Liver (tissue), 9 donors: ENCODE data around the gene STT3B. TPM values are rescaled to one million over a fixed set of nuclear protein-coding genes. Genes with fewer than 3 reads are reported as not detected.
A peak's percentile ranks its signal among the peaks of the same experiment; 100 is the strongest.

Source experiments
- DNase-seq: peaks from one replicate; pipeline ENCODE4 v3.0.0-alpha.2; 2017; ENCODE audit warnings: low spot score
- H3K27ac ChIP-seq, 2 donors: one replicate each; pipeline ENCODE4 v1.7.0; 2013; ENCODE audit warnings: inconsistent platforms in 2 of 2, low read length in 2 of 2, control low read depth in 1 of 2, low read depth in 1 of 2, mild to moderate bottlenecking in 1 of 2
- H3K27me3 ChIP-seq, 4 donors: one replicate each; pipeline versions ENCODE4 v1.6.1 to v1.7.0; 2013; ENCODE audit warnings: low read length in 3 of 4, inconsistent platforms in 1 of 4, mild to moderate bottlenecking in 1 of 4, moderate library complexity in 1 of 4; ENCODE audit not compliant: control insufficient read depth in 4 of 4, insufficient read depth in 4 of 4
- H3K36me3 ChIP-seq, 4 donors: one replicate each; pipeline versions ENCODE4 v1.6.1 to v1.7.0; 2013; ENCODE audit warnings: low read length in 3 of 4, mild to moderate bottlenecking in 3 of 4, low read depth in 1 of 4, moderate library complexity in 1 of 4; ENCODE audit not compliant: control insufficient read depth in 4 of 4, insufficient read depth in 3 of 4
- H3K4me1 ChIP-seq, 4 donors: one replicate each; pipeline versions ENCODE4 v1.6.1 to v1.7.0; 2013; ENCODE audit warnings: low read length in 3 of 4, mild to moderate bottlenecking in 3 of 4, moderate library complexity in 1 of 4; ENCODE audit not compliant: control insufficient read depth in 4 of 4, insufficient read depth in 4 of 4
- H3K4me3 ChIP-seq, 3 donors: one replicate each; pipeline versions ENCODE4 v1.6.1 to v1.7.0; 2013; ENCODE audit warnings: low read length in 3 of 3, control low read depth in 1 of 3, low read depth in 1 of 3, mild to moderate bottlenecking in 1 of 3
- H3K9ac ChIP-seq, 2 donors: one replicate each; pipeline ENCODE4 v1.7.0; 2013; ENCODE audit warnings: low read length in 2 of 2, mild to moderate bottlenecking in 2 of 2, moderate library complexity in 2 of 2, control low read depth in 1 of 2, low read depth in 1 of 2
- H3K9me3 ChIP-seq, 4 donors: one replicate each; pipeline versions ENCODE4 v1.6.1 to v1.7.0; 2013; ENCODE audit warnings: low read length in 3 of 4; ENCODE audit not compliant: control insufficient read depth in 4 of 4
- ATF3 ChIP-seq: IDR thresholded peaks from 2 replicates; pipeline ENCODE4 v1.6.1; 2016; ENCODE audit warnings: antibody characterized with exemption
- EGR1 ChIP-seq, 2 donors: IDR thresholded peaks; 2 replicates each; pipeline ENCODE4 v1.6.1; 2016 to 2018; ENCODE audit warnings: antibody characterized with exemption in 2 of 2, low read depth in 2 of 2
- FOXA1 ChIP-seq: IDR thresholded peaks from 2 replicates; pipeline ENCODE4 v1.6.1; 2016; ENCODE audit warnings: antibody characterized with exemption
- GABPA ChIP-seq, 2 donors: IDR thresholded peaks in 1 of 2; conservative IDR thresholded peaks in 1 of 2; 2 replicates each; pipeline ENCODE4 v1.6.1; 2016; ENCODE audit warnings: antibody characterized with exemption in 2 of 2, mild to moderate bottlenecking in 1 of 2, moderate library complexity in 1 of 2
- JUND ChIP-seq, 2 donors: IDR thresholded peaks; 2 replicates each; pipeline ENCODE4 v1.6.1; 2016; ENCODE audit warnings: antibody characterized with exemption in 2 of 2
- MAX ChIP-seq: IDR thresholded peaks from 2 replicates; pipeline ENCODE4 v1.6.1; 2016; ENCODE audit warnings: antibody characterized with exemption
- NR2F2 ChIP-seq: IDR thresholded peaks from 2 replicates; pipeline ENCODE4 v1.6.1; 2016; ENCODE audit warnings: antibody characterized with exemption
- RAD21 ChIP-seq, 2 donors: IDR thresholded peaks; 2 replicates each; pipeline ENCODE4 v1.6.1; 2016; ENCODE audit warnings: antibody characterized with exemption in 2 of 2, mild to moderate bottlenecking in 2 of 2
- RXRA ChIP-seq, 2 donors: IDR thresholded peaks; 2 replicates each; pipeline ENCODE4 v1.6.1; 2017 to 2018; ENCODE audit warnings: antibody characterized with exemption in 2 of 2, mild to moderate bottlenecking in 1 of 2
- SP1 ChIP-seq: IDR thresholded peaks from 2 replicates; pipeline ENCODE4 v1.6.1; 2018; ENCODE audit warnings: antibody characterized with exemption, mild to moderate bottlenecking
- YY1 ChIP-seq: IDR thresholded peaks from 2 replicates; pipeline ENCODE4 v1.6.1; 2016; ENCODE audit warnings: antibody characterized with exemption, mild to moderate bottlenecking
- ZBTB33 ChIP-seq: IDR thresholded peaks from 2 replicates; pipeline ENCODE4 v1.6.1; 2016; ENCODE audit warnings: antibody characterized with exemption
- WGBS: extraction: QIAGEN DNeasy Blood & Tissue Kit; methylation state at CpG from one replicate; pipeline ENCODE4 v1.1.7; 2013; 5-methylcytosine and 5-hydroxymethylcytosine counted together
- polyA plus RNA-seq, 2 donors: library from polyadenylated mRNA; stranded (reverse) in 1 of 2; unstranded in 1 of 2; fragments of 200-250 nt in 1 of 2; fragments of >200 nt in 1 of 2; fragmentation: Nextera tagmentation in 1 of 2; extraction: Ambion mirVana in 1 of 2; gene quantifications; one replicate each; pipeline versions ENCODE4 v1.2.1 to v1.2.3, GENCODE V29; 2013 to 2015
- total RNA-seq, 2 donors: library from RNA; depleted of rRNA; stranded (reverse); fragments of >200 nt; gene quantifications; one replicate each; pipeline ENCODE4 v1.2.3, GENCODE V29; 2014
- TF ChIP-seq, protein P1 (sequence below): IDR thresholded peaks from 2 replicates; pipeline ENCODE4 v1.6.1; 2016; ENCODE audit warnings: antibody characterized with exemption, mild to moderate bottlenecking
- donor health status: healthy.
- donor health status: healthy.
- donor health status: healthy.
- donor health status: healthy.
- donor health status: healthy.

STT3B gene
- total and polyA plus RNA-seq, 4 donors, result 23.9 to 128 (median 85.5) TPM

GRCh38 chr3:31541089-31541488, 8.4 kb downstream of the STT3B start:
- WGBS, result 50% methylated on average over 2 of the region's 2 CpGs
- no peak for TF ChIP-seq FOXA1
- TF ChIP-seq RXRA (IDR thresholded peaks at IDR 0.05), result peak in 1 of 2 donors; percentile 24
- Histone ChIP-seq H3K9ac (no peak overlapping the region), H3K4me3 (no peak overlapping the region), H3K27ac (no peak overlapping the region), H3K4me1 (peaks cover 3 to 35% (median 22%) of the 10 kb centered on the region in 4 donors), H3K9me3 (no peaks in the 10 kb centered on the region), H3K36me3 (no peaks in the 10 kb centered on the region), H3K27me3 (no peaks in the 10 kb centered on the region)
- DNase-seq, result no peak

- WGBS, result 94% methylated on average over 1 of the region's 1 CpG
- H3K36me3 ChIP-seq, result no peaks in the 10 kb centered on the region
- no peak for TF ChIP-seq GABPA (IDR thresholded peaks at IDR 0.05 in 1 of 2, conservative IDR thresholded peaks at IDR 0.05 in 1 of 2)
- no peak for TF ChIP-seq MAX
- no peak for TF ChIP-seq EGR1 (IDR thresholded peaks at IDR 0.05; ENCODE audit: low read depth in 2 of 2)
- no peak for TF ChIP-seq RAD21 (IDR thresholded peaks at IDR 0.05)
- no peak for TF ChIP-seq NR2F2
- no peak for TF ChIP-seq ZBTB33
- TF ChIP-seq, protein P1, sequence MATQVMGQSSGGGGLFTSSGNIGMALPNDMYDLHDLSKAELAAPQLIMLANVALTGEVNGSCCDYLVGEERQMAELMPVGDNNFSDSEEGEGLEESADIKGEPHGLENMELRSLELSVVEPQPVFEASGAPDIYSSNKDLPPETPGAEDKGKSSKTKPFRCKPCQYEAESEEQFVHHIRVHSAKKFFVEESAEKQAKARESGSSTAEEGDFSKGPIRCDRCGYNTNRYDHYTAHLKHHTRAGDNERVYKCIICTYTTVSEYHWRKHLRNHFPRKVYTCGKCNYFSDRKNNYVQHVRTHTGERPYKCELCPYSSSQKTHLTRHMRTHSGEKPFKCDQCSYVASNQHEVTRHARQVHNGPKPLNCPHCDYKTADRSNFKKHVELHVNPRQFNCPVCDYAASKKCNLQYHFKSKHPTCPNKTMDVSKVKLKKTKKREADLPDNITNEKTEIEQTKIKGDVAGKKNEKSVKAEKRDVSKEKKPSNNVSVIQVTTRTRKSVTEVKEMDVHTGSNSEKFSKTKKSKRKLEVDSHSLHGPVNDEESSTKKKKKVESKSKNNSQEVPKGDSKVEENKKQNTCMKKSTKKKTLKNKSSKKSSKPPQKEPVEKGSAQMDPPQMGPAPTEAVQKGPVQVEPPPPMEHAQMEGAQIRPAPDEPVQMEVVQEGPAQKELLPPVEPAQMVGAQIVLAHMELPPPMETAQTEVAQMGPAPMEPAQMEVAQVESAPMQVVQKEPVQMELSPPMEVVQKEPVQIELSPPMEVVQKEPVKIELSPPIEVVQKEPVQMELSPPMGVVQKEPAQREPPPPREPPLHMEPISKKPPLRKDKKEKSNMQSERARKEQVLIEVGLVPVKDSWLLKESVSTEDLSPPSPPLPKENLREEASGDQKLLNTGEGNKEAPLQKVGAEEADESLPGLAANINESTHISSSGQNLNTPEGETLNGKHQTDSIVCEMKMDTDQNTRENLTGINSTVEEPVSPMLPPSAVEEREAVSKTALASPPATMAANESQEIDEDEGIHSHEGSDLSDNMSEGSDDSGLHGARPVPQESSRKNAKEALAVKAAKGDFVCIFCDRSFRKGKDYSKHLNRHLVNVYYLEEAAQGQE, result no peak
- no peak for TF ChIP-seq SP1
- no peak overlapping the region for H3K4me3 ChIP-seq
- H3K4me1 ChIP-seq, result peaks cover 3 to 31% (median 13%) of the 10 kb centered on the region in 4 donors
- H3K27me3 ChIP-seq, result no peaks in the 10 kb centered on the region
- H3K27ac ChIP-seq, result no peak overlapping the region
- no peak overlapping the region for H3K9ac ChIP-seq
- H3K9me3 ChIP-seq, result no peaks in the 10 kb centered on the region
- DNase-seq, result no peak
These were observed 9.5 kb downstream of the STT3B start for GRCh38 chr3:31542246-31542645.

GRCh38 chr3:31543375-31543774, 10.7 kb downstream of the STT3B start:
- peaks cover 3 to 27% (median 12%) of the 10 kb centered on the region in 4 donors for H3K4me1 ChIP-seq
- H3K27ac ChIP-seq, result no peak overlapping the region
- no peaks in the 10 kb centered on the region for H3K27me3 ChIP-seq
- H3K4me3 ChIP-seq, result no peak overlapping the region
- H3K9me3 ChIP-seq, result no peaks in the 10 kb centered on the region
- no peak overlapping the region for H3K9ac ChIP-seq
- no peaks in the 10 kb centered on the region for H3K36me3 ChIP-seq
- no peak for DNase-seq
- no peak for TF ChIP-seq RAD21 (IDR thresholded peaks at IDR 0.05)
- TF ChIP-seq, protein P1, result no peak
- no peak for TF ChIP-seq NR2F2
- TF ChIP-seq JUND (IDR thresholded peaks at IDR 0.05), result no peak
- TF ChIP-seq FOXA1, result no peak
- TF ChIP-seq YY1, result no peak
- no peak for TF ChIP-seq ATF3
- no peak for TF ChIP-seq RXRA (IDR thresholded peaks at IDR 0.05)
- no peak for TF ChIP-seq EGR1 (IDR thresholded peaks at IDR 0.05; ENCODE audit: low read depth in 2 of 2)
- no peak for TF ChIP-seq ZBTB33
